ENCODE data around the gene MAP4.
A peak's percentile ranks its signal among the peaks of the same experiment; 100 is the strongest.
"Not testable (repeated sequence)": the region's sequence is repeated elsewhere in the genome, so short reads cannot be mapped to it uniquely, and the experiment has no call there.

Gene MAP4

GRCh38 chr3:47846186-47846879 is 169.9 kb downstream of the MAP4 start:
- no peak for DNase-seq (ENCODE audit: low read depth in 2 of 2)

DNA sequence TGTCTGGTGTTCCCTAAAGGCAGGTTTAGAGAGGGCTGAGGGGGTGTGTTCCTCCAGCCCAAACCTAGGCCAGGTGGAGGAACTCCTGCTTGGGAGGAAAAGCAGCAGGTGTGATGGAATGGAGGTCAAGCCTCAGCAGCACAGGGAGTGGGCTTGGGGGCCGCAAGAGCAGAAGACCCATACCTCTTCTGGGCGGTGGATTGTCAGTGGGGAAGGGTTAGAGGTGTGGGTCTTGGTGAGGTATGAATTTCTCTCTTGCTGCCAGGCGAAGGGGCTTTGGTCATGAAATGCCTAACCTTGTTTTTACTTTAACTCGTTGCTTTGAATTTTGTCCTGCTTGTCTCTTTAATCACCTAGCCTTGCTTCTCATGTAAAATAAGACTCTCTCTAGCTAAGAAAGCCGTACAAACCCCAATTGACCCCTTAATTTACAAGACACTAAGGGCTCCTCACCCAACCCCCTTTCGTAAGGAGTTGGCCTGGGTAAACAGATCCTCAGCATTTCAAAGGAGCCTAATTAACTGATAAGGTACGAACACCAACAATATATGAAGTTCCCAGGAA is 174.3 kb downstream of the MAP4 start:
- no peak for DNase-seq (ENCODE audit: low read depth in 2 of 2)

DNA sequence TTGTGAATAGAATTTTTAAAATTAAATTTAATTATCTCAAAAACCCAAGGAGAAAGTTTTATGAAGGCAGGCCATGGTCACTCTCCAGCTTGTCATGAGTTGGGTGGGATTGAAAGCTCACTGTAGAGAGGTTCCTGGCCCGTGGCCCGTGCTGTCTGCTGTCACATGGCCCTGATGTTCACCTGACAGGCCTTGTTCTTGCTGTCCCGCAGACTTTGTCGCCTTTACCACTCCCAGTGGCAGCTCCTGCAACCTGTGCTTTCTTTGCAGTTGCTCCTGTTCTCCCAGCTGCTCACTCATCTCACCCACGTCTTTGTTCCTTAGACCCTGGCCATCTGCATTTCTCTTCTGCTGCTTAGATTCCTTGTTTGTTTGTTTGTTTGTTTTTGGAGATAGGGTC is 177.7 kb downstream of the MAP4 start:
- DNase-seq (ENCODE audit: low read depth in 2 of 2) = no peak

DNA sequence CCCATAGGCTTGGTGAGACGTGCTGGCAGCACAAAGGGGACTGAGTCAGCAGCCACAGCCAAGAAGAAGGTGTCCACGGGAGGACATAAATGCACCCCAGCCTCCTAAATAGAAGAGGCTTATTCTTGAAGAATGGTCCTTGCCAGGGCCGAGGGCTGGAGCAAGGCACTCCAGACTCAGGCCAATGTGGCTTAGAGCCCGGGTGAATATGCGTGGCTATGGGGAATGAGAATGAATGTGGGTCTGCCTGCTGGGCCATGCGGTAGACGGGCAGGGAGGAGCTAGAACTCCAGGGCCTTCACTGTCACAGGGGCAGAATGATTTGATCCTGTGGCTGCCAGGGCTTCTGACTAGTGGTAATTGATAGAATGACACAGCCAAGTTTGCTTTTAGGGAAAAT is 179.2 kb downstream of the MAP4 start:
- DNase-seq (ENCODE audit: low read depth in 2 of 2) = no peak

- not testable (repeated sequence) for DNase-seq (ENCODE audit: low read depth in 2 of 2)
These were observed 186.7 kb downstream of the MAP4 start for GRCh38 chr3:47829482-47829881.

DNA sequence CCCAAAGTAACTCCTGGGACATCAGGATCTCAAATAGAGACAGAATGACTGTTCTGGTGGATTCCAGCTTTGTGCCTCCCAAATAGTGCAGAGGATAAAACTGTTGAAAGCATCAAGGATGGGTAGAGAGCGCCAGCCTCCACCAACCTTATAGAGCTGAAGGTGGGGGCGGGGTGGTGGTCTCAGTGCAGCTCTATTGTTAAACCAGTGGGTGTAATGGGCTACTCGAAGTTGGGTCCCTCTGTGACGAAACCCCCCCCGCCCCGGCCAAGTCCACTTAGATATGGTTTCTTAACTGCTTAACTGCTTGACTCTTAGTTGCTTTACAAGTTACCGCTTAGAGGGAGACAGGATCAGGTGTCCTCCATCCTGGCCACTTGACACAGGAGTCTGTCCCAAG is 190.6 kb downstream of the MAP4 start:
- no peak for DNase-seq (ENCODE audit: low read depth in 2 of 2)

DNA sequence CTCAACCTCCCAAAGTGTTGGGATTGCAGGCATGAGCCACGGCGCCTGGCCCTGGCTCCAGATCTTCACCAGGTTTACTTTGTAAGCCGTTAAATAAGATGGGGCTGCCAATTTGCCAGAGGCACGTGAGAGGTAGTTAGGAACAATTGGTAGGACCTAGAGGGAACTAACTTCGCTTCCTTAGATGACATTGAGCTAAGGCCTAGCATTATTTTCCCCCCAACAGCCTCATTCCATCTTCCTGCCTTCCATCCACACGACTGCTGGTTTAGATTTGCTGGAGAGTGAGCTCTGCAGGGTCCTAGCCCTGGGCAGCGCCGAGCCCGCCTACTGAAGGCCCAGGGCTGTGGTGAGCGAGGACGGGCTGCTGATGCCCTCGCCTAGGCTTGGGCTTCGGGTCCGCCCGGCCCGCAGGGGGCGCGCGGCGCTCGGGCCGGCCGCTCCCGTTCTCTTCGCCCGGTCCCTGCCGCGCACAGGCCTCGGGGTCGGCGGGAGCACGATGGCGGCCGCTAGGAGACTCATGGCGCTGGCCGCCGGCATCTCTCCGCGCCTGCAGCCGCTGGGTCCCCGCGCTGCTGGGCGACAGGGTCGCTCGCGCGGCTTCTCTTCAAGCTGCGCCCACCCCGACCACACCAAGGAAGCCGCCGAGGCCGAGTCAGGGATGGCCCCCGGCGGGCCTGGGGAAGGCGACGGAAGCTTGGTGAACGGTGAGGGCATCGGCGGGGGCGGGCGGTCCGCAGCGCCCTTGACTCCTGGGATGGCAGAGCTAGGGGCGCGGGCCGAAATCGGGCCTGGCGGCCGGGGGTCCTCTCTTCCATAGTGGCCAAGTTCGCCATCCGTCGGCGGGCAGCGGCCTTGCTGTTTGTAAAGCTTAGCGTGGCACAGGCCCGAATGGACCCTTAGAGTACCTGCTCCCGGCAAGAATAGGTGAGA is 191.4 kb downstream of the MAP4 start:
- DNase-seq (ENCODE audit: low read depth in 2 of 2) = peak; percentile 60 to 64

- DNase-seq (ENCODE audit: low read depth in 2 of 2) = no peak
These were observed 198.6 kb downstream of the MAP4 start for GRCh38 chr3:47817609-47818008.

- no peak for DNase-seq (ENCODE audit: low read depth in 2 of 2)
These were observed 202.6 kb downstream of the MAP4 start for GRCh38 chr3:47813551-47814177.

DNA sequence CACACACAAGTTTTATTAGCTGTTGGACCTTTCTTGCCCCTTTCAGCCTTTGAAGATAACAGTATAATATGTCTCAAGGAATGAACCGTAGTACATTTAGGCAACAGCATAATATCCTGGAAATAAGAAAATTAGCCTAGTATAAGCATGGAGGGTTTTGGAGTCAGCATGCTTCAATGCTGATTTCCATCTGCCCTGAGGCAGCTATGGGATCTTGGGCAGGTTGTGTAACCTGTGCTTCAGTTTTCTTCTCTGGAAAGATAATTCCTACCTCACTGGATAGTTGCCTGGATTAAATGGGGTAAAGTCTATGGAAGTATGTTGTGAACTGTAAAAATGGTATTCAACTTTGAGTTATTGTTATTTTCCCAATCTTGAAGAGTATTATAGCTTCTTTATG is 211.6 kb downstream of the MAP4 start:
- no peak for DNase-seq (ENCODE audit: low read depth in 2 of 2)

DNA sequence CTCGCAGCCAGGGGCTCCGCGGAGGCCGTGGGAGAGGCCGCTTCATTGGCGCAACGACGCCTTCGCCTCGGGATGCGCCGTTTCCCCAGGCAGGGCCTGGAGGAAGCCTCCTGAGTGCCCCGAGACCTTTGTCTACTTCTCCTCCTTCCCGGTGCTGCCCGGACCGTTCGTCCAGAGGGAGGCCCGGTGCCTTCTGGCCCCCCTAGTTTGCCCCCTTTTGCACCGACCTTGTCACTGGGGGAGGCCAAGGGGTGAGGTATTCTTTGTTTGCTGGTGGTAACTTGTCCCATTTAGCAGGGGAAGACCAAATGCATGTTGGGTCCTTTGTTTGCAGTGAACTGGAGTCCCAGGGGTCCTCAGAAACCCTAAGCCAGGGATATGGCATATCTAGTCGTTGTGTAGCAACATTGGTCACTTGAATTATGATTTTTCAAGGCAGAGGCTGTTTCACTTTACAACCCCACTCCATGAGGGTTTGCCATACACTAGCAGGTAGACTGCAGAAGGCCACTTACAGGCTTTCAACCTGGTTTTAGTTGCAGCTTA is 212.7 kb downstream of the MAP4 start:
- DNase-seq (ENCODE audit: low read depth in 2 of 2) = no peak

DNA sequence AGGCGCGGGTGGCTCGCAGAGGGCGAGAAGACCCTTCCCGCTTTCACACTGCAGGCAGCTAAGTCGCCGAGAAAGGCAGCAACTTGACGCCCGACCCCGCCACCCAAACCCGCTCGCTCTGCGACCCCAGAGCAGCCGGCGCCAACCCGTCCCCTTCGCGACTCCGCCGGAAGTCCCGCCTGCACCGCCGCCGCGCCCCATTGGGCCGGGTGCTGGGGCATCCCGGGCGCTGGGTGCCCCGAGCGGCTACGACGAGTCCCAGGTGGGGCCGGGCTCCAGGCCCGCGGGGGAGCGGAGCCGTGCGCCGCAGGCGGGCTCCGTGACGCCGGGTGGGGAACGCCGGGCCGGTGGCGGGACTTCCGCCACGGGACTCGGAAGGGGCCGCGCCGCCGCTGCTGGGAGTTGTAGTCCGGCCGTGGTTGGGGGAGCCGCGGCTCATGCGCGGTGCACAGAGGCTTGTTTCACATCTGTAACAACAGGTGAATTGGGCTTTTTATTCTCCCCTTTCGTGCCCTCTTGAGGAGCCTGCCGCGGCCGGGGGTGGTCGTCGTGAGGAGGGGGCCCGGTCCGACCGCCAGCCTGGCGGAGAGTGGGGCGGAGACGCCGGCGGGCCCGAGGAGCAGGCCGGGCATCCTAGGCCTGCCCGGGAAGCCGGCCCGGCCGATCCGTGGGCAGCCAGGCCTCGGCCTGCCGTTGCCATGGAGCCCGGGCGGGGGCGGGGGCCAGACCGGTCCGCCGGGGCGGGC is 213.3 kb downstream of the MAP4 start, which contains the start of gene DHX30:
DHX30 (plus strand) TSS at position 405 of the 746 bp plus-strand sequence. CDS start 7,546 bp downstream, outside the sequence.
- DNase-seq (ENCODE audit: low read depth in 2 of 2) = peak; percentile 74 to 77
